SK-N-MC (cell line): Measurements from ENCODE around the gene IER3.

Experiments
- EZH2 ChIP-seq: fragments of 200-600 bp; sonication (generic); IDR thresholded peaks from one replicate; pipeline ENCODE4 v1.6.1; 2017; ENCODE audit warnings: antibody characterized with exemption
- POLR2AphosphoS5 ChIP-seq: IDR thresholded peaks from 2 replicates; pipeline ENCODE4 v1.6.1; 2012; ENCODE audit warnings: mild to moderate bottlenecking, low read depth, low read length, borderline replicate concordance

- no peak for TF ChIP-seq EZH2
- TF ChIP-seq POLR2AphosphoS5, result no peak
These were observed 43.6 kb upstream of the IER3 start for GRCh38 chr6:30787954-30788353.
